GM23248 (cell line): ENCODE data around the gene RHBDF2.

Source experiments
- EZH2 ChIP-seq: fragments of 200-600 bp; sonication (generic); IDR thresholded peaks from 2 replicates; pipeline ENCODE4 v1.6.1; 2018; ENCODE audit warnings: antibody characterized with exemption, mild to moderate bottlenecking; ENCODE audit not compliant: insufficient read depth, poor library complexity, severe bottlenecking
- EZH2phosphoT487 ChIP-seq: fragments of 200-600 bp; sonication (generic); IDR thresholded peaks from 2 replicates; pipeline ENCODE4 v1.6.1; 2018; ENCODE audit warnings: antibody characterized with exemption, moderate library complexity, mild to moderate bottlenecking, low read depth; ENCODE audit not compliant: insufficient read depth

GRCh38 chr17:76546556-76547182 is 45.4 kb upstream of the RHBDF2 start:
- TF ChIP-seq EZH2 (no peak), EZH2phosphoT487 (no peak)
